Mucosa of descending colon (tissue), 3 donors: ENCODE data around the gene PABPC4L. TPM values are rescaled to one million over a fixed set of nuclear protein-coding genes. Genes with fewer than 3 reads are reported as not detected.
A peak's percentile ranks its signal among the peaks of the same experiment; 100 is the strongest.

ENCODE experiments used
- ATAC-seq: fragments of 200-7000 bp; cut with Tn5 transposase; one replicate; pipeline ENCODE4 v1.9.1; 2020; ENCODE audit warnings: mild to moderate bottlenecking, moderate library complexity
- DNase-seq, 3 donors: peaks; one replicate each; pipeline ENCODE4 v3.0.0-alpha.2; 2020
- H3K36me3 ChIP-seq: fragments of 200-600 bp; one replicate; pipeline ENCODE4 v1.8.0; 2021; ENCODE audit warnings: low read depth, mild to moderate bottlenecking
- H3K4me1 ChIP-seq: fragments of 200-600 bp; one replicate; pipeline ENCODE4 v1.8.0; 2021; ENCODE audit warnings: low read depth, mild to moderate bottlenecking
- H3K4me3 ChIP-seq: fragments of 200-600 bp; one replicate; pipeline ENCODE4 v1.8.0; 2021; ENCODE audit warnings: mild to moderate bottlenecking
- H3K9me3 ChIP-seq: fragments of 200-600 bp; one replicate; pipeline ENCODE4 v1.8.0; 2021; ENCODE audit warnings: mild to moderate bottlenecking
- intact Hi-C, 2 donors: fragments of 100-400 bp; cut with DNase I in 1 of 2; cut with micrococcal nuclease in 1 of 2; formaldehyde crosslinking; loops; one replicate each; pipeline versions ENCODE4 v1.11.0 to v1.11.1; 2022; cut with DNase I, micrococcal nuclease
- long read RNA-seq, 2 donors: library from polyadenylated mRNA; unstranded; transcript quantifications; one replicate each; pipeline ENCODE4 v2.0.0, GENCODE V29; 2019 to 2021
- total RNA-seq, 3 donors: library from RNA; stranded (reverse); fragmentation: NEBNext Ultra II Directional in 2 of 3; extraction: Animal tissue kit (Norgen Biotek cat#: 25700) in 2 of 3; gene quantifications; one replicate each; pipeline versions ENCODE4 v1.2.1 to v1.2.4, GENCODE V29; 2021 to 2023
- TF ChIP-seq, protein P1 (sequence below): fragments of 200-600 bp; IDR thresholded peaks from one replicate; pipeline ENCODE4 v1.8.0; 2022; ENCODE audit warnings: antibody characterized with exemption, mild to moderate bottlenecking
- donor health status: DM: no; HTN: no; CAD: no; lungs with moderate emphysema.
- donor health status: DM: no; HTN: no; CAD: no.
- donor health status: DM: no; HTN: yes; CAD: no.

The PABPC4L gene
- under 1 TPM in 2 of 3 donors, not detected in 1; 0.17 to 0.70 TPM for total RNA-seq
- long read RNA-seq, donor 1 = 0 reads
- long read RNA-seq, donor 2 = 0 reads

DNA sequence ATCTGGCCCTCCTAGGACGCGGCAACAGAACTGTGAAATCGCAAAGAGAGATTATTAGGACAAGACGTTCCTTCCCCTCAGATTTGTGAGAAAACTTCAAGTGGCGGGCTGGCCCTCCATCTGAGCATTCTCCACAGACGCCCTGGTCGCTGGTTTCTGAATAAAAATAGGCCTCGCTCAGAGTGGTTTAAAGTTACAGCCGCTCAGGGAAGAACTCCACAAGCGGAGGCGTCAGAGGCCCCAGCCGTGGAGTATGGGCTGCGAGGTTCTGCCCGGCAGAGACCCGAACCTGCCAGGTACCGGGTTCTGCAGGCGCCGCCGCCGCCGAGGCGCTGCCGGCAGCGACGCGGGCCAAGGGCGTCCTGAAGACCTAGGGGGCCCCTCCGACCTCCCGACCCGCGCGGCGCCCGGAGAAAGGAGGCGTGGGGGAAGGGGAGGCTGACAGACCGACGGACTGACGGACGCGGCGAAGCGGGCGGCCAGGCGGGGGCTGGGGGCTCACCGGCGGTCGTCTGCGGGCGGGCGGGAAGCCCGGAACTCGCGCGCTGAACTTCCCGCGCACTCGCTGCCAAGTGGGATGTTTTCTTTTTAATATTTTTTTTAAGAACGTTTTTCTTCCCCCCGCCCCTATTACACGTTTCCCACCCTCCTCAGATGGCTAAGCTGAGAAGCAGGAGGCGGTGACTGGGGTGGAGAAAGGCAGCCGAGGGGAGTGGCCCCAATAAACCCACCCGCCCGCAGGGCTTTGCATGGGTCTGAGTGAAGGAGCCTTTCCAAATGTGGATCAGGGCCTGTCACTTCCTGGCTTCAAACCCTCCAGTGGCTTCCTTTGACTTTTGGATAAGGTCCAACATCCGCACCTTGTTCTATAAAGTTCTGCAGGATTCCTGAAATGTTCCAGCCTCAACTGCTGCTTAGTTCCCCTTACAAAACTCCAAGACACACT is at the start of gene PABPC4L:
Gene PABPC4L (minus strand): TSS at position 574 of the 946 bp plus-strand sequence. CDS start 770 bp downstream, outside the sequence.
- no peaks in the 10 kb centered on the region for H3K4me1 ChIP-seq
- TF ChIP-seq, protein P1, sequence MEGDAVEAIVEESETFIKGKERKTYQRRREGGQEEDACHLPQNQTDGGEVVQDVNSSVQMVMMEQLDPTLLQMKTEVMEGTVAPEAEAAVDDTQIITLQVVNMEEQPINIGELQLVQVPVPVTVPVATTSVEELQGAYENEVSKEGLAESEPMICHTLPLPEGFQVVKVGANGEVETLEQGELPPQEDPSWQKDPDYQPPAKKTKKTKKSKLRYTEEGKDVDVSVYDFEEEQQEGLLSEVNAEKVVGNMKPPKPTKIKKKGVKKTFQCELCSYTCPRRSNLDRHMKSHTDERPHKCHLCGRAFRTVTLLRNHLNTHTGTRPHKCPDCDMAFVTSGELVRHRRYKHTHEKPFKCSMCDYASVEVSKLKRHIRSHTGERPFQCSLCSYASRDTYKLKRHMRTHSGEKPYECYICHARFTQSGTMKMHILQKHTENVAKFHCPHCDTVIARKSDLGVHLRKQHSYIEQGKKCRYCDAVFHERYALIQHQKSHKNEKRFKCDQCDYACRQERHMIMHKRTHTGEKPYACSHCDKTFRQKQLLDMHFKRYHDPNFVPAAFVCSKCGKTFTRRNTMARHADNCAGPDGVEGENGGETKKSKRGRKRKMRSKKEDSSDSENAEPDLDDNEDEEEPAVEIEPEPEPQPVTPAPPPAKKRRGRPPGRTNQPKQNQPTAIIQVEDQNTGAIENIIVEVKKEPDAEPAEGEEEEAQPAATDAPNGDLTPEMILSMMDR = no peak
- intact Hi-C loops = no loop called here
- ATAC-seq = peak; percentile 28
- H3K4me3 ChIP-seq = no peak within 1 kb of the TSS
- no peaks in the 10 kb centered on the region for H3K36me3 ChIP-seq
- peak in 2 of 3 donors; percentile 6 to 37 for DNase-seq
- no peaks in the 10 kb centered on the region for H3K9me3 ChIP-seq

DNA sequence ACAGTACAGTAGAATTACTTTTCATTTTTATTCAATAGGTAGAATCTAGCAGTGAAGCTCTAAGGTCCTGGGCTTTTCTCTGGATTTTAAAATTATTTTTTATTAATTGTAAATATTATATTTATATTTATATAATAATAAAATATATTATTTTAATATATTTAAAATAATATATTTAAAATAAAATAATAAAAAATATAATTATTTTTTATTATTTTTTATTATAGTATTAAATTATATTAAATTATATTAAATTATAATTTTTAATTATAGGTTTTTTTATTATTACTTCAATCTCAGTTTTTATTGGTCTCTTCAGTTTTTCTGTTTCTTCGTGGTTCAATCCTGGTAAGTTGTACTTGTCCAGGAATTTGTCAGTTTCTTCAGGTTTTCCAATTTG is 49.7 kb upstream of the PABPC4L start:
- ATAC-seq = no peak
- Histone ChIP-seq H3K9me3 (no peaks in the 10 kb centered on the region), H3K4me3 (no peak overlapping the region), H3K4me1 (no peaks in the 10 kb centered on the region), H3K36me3 (no peaks in the 10 kb centered on the region)
- TF ChIP-seq, protein P1 = no peak
- intact Hi-C loops = no loop called here
- no peak for DNase-seq

DNA sequence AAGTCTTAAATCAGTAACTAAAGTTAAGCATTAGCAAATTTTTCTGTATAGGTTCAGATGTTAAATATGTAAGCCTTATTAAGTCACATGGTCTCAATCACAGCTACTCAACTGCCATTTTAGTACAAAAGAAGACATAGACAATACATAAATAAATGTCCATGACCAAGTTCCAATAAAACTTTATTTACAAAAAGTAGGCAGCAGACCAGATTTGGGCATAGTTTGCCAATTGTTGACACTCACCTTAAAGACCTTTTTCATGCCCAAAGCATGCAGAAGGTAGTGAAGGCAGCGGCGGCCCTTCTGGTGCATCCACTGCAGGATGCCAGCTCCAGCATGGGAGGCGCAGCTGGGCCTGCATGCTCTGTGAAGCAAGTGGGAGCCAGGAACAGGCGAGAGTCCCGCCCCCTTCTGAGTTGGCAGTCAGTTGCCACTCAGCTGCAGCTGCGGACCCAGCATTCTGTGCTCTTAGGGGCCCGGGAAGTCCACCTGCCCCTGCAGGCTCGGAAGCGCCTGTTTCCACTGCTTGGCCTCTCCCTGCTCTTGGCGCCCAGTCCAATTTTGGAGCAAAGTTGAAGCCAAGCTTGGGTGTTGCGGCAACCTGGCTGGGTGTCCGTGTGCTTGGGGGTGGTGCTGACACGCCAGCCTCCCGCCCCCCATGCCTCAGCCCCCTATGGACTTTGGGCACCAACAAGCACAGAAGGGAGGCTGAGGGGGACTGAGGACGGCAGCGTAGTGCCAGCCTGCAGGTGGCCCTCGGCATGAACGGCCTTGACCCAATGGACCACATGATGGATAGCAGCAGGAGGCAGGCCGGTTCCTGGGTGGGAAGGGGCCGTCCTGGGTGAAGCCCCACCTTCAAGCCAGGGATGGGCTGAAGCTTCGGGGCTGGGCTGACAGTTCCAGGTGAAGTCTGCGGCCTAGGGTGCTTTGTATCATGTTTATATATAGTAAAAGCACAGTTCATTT is 42.4 kb upstream of the PABPC4L start:
- TF ChIP-seq, protein P1 = no peak
- intact Hi-C loops = no loop called here
- ATAC-seq = no peak

DNA sequence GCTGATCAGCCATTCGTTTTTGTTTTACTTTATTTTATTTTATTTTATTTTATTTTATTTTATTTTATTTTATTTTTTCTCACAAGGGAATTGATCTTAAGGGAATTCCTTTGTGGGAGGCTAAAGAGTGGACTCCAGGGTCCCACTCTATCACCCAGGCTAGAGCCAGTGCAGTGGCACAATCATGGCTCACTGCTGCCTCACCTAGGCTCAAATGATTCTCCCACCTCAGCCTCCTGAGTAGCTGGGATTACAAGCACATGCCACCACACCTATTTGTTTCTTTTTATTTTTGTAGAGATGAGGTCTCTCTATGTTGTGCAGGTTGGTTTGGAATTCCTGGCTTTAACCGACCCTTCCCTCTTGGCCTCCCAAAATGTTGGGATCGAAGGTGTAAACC is 17.5 kb upstream of the PABPC4L start:
- TF ChIP-seq, protein P1 = no peak
- H3K4me1 ChIP-seq = no peaks in the 10 kb centered on the region
- H3K36me3 ChIP-seq = no peaks in the 10 kb centered on the region
- ATAC-seq (no peak), DNase-seq (no peak)
- H3K9me3 ChIP-seq = no peaks in the 10 kb centered on the region
- H3K4me3 ChIP-seq = no peak overlapping the region
- intact Hi-C loops = no loop called here

More for the DNA sequence above, 42.4 kb upstream of the PABPC4L start:
- peak in 2 of 3 donors; percentile 10 to 29 for DNase-seq
- H3K36me3 ChIP-seq = no peaks in the 10 kb centered on the region
- H3K4me1 ChIP-seq = no peaks in the 10 kb centered on the region
- H3K9me3 ChIP-seq = peaks cover 2% of the 10 kb centered on the region
- no peak overlapping the region for H3K4me3 ChIP-seq

DNA sequence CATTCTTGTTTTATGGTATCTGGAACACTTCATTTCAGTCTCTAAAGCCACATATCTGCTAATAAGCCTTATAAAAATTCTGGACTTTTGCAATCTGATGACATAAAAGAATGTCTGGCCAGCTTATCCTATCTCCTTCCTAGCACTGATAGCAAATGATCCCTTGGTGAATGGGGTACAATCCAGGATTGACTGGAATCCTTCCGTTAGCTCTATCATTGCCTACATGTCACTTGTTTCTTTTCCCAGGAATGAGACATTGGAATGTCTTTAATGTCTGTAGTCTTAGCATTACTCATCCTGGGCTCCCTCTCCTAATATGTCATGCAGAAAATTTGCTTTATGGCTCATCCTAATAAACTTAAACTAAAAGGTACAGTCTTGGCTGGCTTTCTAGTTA is 14.8 kb upstream of the PABPC4L start:
- TF ChIP-seq, protein P1 = no peak
- intact Hi-C loops = no loop called here

More for the DNA sequence above, 14.8 kb upstream of the PABPC4L start:
- Histone ChIP-seq H3K4me1 (no peaks in the 10 kb centered on the region), H3K9me3 (peaks cover 2% of the 10 kb centered on the region), H3K4me3 (no peak overlapping the region), H3K36me3 (no peaks in the 10 kb centered on the region)
- no peak for DNase-seq
- ATAC-seq = no peak
